Activated T-helper 2 cell treated with anti-CD3 and anti-CD28 coated beads, Interferon-gamma antibody, Interleukin-2, Interleukin-4, amounts not matched to agents 10 μg/mL and 5 μg/mL and 100 μg/mL, durations not matched to agents 14 hours and 24 hours and 36 hours (primary cell): ENCODE measurements around the gene ARSK. TPM values are rescaled to one million over a fixed set of nuclear protein-coding genes. Genes with fewer than 3 reads are reported as not detected.
A peak's percentile ranks its signal among the peaks of the same experiment; 100 is the strongest.

ENCODE experiments used
- DNase-seq: peaks from one replicate; pipeline ENCODE4 v3.0.0; 2021; ENCODE audit warnings: low spot score
- H3K27ac Mint-ChIP-seq: one replicate; pipeline ENCODE4 v1.8.0; 2021; ENCODE audit warnings: mixed read lengths
- H3K27me3 Mint-ChIP-seq: one replicate; pipeline ENCODE4 v1.8.0; 2021; ENCODE audit warnings: low read depth, mixed read lengths
- H3K36me3 Mint-ChIP-seq: one replicate; pipeline ENCODE4 v1.8.0; 2021; ENCODE audit warnings: low read depth, mixed read lengths
- H3K4me1 Mint-ChIP-seq: one replicate; pipeline ENCODE4 v1.8.0; 2021; ENCODE audit warnings: low read depth, mixed read lengths
- H3K4me3 Mint-ChIP-seq: one replicate; pipeline ENCODE4 v1.8.0; 2021; ENCODE audit warnings: low read depth, mild to moderate bottlenecking, moderate library complexity, mixed read lengths
- H3K9me3 Mint-ChIP-seq: one replicate; pipeline ENCODE4 v1.8.0; 2021; ENCODE audit warnings: mixed read lengths
- intact Hi-C: fragments of 100-400 bp; cut with micrococcal nuclease; formaldehyde crosslinking; loops from one replicate; pipeline ENCODE4 v1.15.1; 2023
- total RNA-seq: library from RNA; stranded (reverse); gene quantifications from 2 replicates; pipeline ENCODE4 v1.2.3, GENCODE V29; 2022

The ARSK gene
- total RNA-seq, 1 donor from 2014 or later = 4.6 TPM

DNA sequence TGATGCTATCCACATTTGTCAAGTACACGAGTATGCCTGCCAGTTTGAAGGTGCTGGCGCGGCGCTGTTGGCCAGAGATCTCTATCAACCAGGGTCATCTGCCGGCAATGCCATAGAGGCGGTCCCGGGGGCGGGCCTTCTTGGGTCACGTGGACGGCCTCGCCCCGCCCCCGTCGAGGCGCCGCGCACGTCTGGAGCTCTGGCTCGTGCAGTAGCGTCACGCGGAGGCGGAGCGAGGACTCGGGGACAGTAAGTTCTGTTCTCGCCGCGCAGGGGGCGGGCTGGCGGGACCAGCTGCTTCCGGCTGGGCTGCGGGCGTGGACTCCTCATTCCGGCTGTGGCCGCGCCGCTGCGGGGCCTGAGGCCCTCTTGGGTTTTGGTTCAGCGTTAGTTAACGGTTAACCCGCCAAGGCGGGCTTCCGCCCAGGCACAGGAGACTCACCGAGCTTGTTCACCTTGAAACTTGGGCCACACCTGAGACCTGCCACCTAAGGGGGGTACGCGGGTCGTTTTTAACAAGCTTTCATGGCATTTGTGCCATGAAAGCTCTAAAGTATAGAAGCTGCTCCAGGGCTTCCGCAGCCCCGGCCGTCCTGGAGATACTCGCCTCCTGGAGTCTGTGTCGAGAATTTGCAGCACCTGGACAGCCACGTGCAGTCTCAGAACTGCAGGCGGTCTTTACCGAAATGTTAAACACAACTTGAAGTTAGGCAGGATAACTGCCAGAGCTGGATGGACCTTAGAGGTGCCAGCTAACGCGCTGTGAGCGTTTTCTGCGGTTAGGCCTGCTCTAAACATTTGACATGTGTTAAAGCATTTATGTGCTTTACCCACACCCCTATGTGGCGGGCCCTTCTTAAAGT lies 91.9 kb downstream of the ARSK start, which contains the start of gene RFESD:
Gene RFESD, plus strand, starts transcription at position 209 of the 863 bp plus-strand sequence. CDS start 5,495 bp downstream, outside the sequence.
- intact Hi-C loops = loop anchor here (1.0 to 10.0 kb wide), 8 partner anchors 14 to 1016 kb away; partner anchors contain the start of genes ARSK, CAST, ELL2 and GLRX
- Mint-ChIP-seq H3K27me3 (no peaks in the 10 kb centered on the region), H3K4me1 (peaks cover 30% of the 10 kb centered on the region), H3K4me3 (peak within 1 kb of the TSS; percentile 71), H3K9me3 (no peaks in the 10 kb centered on the region), H3K27ac (peak within 1 kb of the TSS; percentile 76), H3K36me3 (no peaks in the 10 kb centered on the region)
- peak; percentile 94 for DNase-seq

DNA sequence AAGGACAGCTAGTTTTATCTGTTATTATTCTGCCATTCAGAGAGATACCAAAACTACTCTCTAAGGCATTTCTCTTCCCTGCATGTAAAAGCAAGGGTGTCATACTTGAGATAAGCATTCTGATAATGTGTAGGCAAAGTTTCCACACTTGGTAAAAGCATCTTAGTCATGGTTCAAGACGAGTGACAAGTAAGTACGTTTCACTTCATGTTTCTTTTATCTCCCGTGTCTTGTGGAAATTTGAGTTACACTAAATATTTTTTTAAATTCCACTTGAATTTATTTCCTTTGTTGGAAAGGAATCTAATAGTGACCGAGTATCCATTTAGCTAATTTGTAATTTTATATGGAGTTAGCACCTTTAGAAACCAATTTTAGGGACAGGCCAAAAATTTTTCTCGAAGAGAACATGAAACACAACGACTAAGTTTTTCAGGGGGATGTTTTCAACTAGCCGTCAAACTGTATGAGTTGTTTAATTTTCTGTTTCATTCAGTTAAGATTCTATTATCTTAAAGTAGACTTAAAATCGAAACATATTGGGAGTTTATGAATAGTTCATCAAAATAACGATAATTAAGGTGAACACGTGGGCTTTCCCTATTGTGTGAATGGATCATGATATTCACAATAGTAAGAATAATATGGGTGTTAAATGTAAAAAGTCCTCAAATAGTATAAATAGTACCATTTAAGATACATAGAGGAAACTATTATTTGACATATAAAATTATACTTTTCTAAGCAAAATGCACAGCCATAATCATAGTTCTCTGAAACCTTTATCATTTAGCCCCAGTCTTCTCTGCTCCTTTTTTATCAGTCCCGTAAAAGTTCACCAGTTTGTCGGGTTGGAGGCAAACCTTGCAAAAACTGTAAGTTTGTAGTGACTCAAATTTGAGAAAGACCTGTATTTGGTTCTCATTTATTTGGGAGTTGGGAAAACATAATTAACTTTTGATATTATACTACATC lies 93.3 kb downstream of the ARSK start:
- peaks cover 30% of the 10 kb centered on the region for H3K4me1 Mint-ChIP-seq
- H3K27me3 Mint-ChIP-seq = no peaks in the 10 kb centered on the region
- H3K36me3 Mint-ChIP-seq = peaks cover 11% of the 10 kb centered on the region
- DNase-seq = no peak
- H3K9me3 Mint-ChIP-seq = no peaks in the 10 kb centered on the region
- peak overlapping the region; percentile 40 for H3K4me3 Mint-ChIP-seq
- intact Hi-C loops = loop anchor here (1.0 to 10.0 kb wide), 7 partner anchors 57 to 1014 kb away; partner anchors contain the start of genes CAST, ELL2 and GLRX
- peak overlapping the region; percentile 62 for H3K27ac Mint-ChIP-seq

DNA sequence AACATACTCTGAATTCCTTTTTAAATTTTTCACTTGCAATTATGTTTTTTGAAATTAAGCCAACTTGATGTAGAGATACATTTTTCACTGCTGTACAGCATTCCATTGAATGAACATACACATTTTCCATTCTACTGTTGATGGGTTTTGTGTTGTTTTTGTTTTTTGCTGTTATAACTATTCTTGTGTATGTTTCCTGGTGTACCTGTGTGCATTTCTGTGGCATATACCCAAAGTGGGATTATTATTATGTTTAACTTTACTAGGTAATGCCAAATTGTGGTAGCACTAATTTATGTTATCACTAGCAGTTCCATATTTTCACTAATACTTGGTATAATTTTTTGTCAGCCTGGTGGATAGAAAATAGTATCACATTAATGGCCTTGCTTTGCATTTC lies 94.4 kb downstream of the ARSK start:
- no peaks in the 10 kb centered on the region for H3K27me3 Mint-ChIP-seq
- H3K4me3 Mint-ChIP-seq = no peak overlapping the region
- no peaks in the 10 kb centered on the region for H3K9me3 Mint-ChIP-seq
- peaks cover 26% of the 10 kb centered on the region for H3K4me1 Mint-ChIP-seq
- no peak overlapping the region for H3K27ac Mint-ChIP-seq
- H3K36me3 Mint-ChIP-seq = peaks cover 11% of the 10 kb centered on the region
- intact Hi-C loops = loop anchor here (5.0 to 10.0 kb wide), 4 partner anchors 173 to 1013 kb away; partner anchors contain the start of genes CAST, ELL2 and GLRX
- no peak for DNase-seq

DNA sequence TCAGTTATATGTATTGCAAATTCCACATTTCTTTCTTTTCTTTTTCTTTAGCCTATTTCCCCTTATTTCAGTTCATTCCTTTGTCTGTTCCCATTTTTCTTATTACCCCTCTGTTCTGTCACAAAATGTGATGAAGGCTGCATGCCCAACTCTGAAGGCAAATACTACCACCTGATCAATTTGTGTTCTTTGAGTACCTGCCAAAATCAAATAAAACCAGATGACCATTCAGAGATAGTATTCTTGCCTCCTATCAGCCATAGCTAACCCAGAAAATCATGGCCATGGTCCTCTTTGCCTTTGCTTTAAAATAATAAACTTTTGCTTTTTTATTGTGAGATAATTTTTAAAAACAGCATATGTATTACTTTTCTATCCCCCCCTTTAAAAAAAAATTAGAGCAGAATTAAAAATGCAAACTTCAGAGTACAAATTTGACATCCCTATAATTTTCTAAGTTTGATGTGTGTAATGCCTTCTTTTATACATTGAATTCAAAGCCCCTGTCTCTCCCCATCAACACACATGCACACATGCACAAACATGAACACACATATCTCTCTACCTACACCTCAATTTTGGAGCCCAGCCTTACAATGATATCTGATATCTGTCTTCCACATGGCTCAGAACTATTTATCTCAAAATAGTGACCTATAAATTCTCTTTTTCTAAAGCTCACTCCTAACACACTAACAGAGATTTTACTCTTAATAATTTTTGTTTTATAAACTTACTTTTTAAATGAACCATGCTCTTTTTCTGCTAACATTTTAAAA lies 95.1 kb downstream of the ARSK start:
- H3K27ac Mint-ChIP-seq = no peak overlapping the region
- intact Hi-C loops = loop anchor here (5.0 to 10.0 kb wide), 4 partner anchors 172 to 1012 kb away; partner anchors contain the start of genes CAST, ELL2 and GLRX
- H3K36me3 Mint-ChIP-seq = peaks cover 12% of the 10 kb centered on the region
- H3K27me3 Mint-ChIP-seq = no peaks in the 10 kb centered on the region
- no peak for DNase-seq
- peaks cover 23% of the 10 kb centered on the region for H3K4me1 Mint-ChIP-seq
- H3K9me3 Mint-ChIP-seq = no peaks in the 10 kb centered on the region
- no peak overlapping the region for H3K4me3 Mint-ChIP-seq

DNA sequence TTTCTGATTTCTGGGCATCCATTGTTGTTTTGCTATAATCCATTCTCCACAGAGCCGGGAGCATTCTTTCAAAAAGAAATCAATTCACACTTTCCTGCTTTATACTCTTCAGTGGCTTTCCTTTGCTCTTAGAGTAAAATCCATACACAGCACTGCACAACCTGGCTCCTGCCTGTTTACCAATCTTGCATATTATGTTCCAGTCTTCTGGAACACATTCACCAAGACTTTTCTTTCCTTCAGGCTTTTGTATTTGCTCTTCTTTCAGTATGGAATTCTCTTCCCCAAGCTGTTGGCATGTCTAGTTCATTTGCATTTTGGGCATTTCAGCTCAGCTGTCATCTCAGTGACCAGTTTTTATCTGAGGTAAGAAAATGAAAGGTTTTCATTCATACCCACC lies 97.9 kb downstream of the ARSK start:
- Mint-ChIP-seq H3K27ac (no peak overlapping the region), H3K9me3 (no peaks in the 10 kb centered on the region), H3K4me1 (peaks cover 11% of the 10 kb centered on the region), H3K27me3 (no peaks in the 10 kb centered on the region), H3K36me3 (peaks cover 22% of the 10 kb centered on the region), H3K4me3 (no peak overlapping the region)
- DNase-seq = no peak
- intact Hi-C loops = no loop called here

DNA sequence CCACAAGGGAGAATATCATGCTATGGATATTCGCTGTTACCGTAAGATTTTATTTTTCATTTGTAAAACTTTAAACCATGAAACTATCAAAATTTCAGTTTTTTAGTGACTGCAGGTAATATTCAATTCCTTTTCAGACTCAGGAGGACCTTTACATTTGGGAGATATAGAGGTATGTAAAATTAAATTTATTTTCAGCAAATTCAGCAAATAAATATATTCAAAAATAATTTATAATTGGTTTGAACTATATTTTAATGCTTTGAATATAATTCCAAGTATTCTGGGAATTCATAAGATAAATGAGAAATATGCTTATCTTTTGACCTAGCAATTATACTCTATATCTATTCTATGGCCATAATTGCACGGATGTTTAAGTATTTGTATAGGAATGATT lies 99.3 kb downstream of the ARSK start:
- Mint-ChIP-seq H3K36me3 (peaks cover 22% of the 10 kb centered on the region), H3K9me3 (no peaks in the 10 kb centered on the region), H3K27me3 (peaks cover 2% of the 10 kb centered on the region), H3K4me1 (peaks cover 4% of the 10 kb centered on the region), H3K4me3 (no peak overlapping the region), H3K27ac (no peak overlapping the region)
- intact Hi-C loops = no loop called here
- DNase-seq = no peak

Other genes with a start within 250 kb of the ARSK start
- not detected in 2 replicates for gene FAM81B, start 163.7 kb upstream of the ARSK start, total RNA-seq
- 60.2 and 61.6 TPM in 2 replicates for gene SKIC3, start 124 bp upstream of the ARSK start, total RNA-seq
- 0.11 and 0.14 TPM in 2 replicates for gene GPR150, start 65.0 kb downstream of the ARSK start, total RNA-seq
- gene RFESD, start 91.7 kb downstream of the ARSK start, total RNA-seq = 0.94 and 2.9 TPM in 2 replicates
- not detected in 2 replicates for gene SPATA9, start 127.9 kb downstream of the ARSK start, total RNA-seq
- gene RHOBTB3, start 176.2 kb downstream of the ARSK start, total RNA-seq = 0.39 and 0.57 TPM in 2 replicates